ENCODE measurements around the gene LDHD. TPM values are rescaled to one million over a fixed set of nuclear protein-coding genes. Genes with fewer than 3 reads are reported as not detected.

LDHD gene
- total and polyA plus RNA-seq, 2 of the 8 experiments (the other 6 are each of a cell fraction or from before 2014, with no cell fraction given) = 14.9 to 18.2 TPM

GRCh38 chr16:75066861-75067447, 49.6 kb downstream of the LDHD start (continued):
- TF ChIP-seq CHD7 (IDR thresholded peaks at IDR 0.05; ENCODE audit: insufficient replicate concordance, low read length) (no peak), RFX5 (IDR thresholded peaks at IDR 0.05; ENCODE audit: borderline replicate concordance, low read depth, low read length) (no peak), TAF7 (optimal IDR thresholded peaks at IDR 0.05; ENCODE audit: borderline replicate concordance, low read depth, low read length) (no peak), TAF1 (IDR thresholded peaks at IDR 0.05; ENCODE audit: low read depth, low read length) (no peak), BACH1 (IDR thresholded peaks at IDR 0.05; ENCODE audit: low read length) (no peak), CBX8 (IDR thresholded peaks at IDR 0.05; ENCODE audit: borderline replicate concordance, low read depth, low read length) (no peak), GABPA (IDR thresholded peaks at IDR 0.05; ENCODE audit: borderline replicate concordance, insufficient read depth, low read length) (no peak), SAP30 (IDR thresholded peaks at IDR 0.05; ENCODE audit: insufficient read depth, insufficient replicate concordance, low read length) (no peak), RAD21 (IDR thresholded peaks at IDR 0.05 in 1 of 2, conservative IDR thresholded peaks at IDR 0.05 in 1 of 2; ENCODE audit: low read depth in 2 of 2, low read length in 2 of 2) (no peak), E2F6 (IDR thresholded peaks at IDR 0.05) (no peak)

All from H1 (cell line).